HEK293T (cell line): Measurements from ENCODE around the gene ARPP19.

Source experiments
- BHLHE40 ChIP-seq: fragments of 450-650 bp; IDR thresholded peaks from 2 replicates; pipeline ENCODE4 v1.6.1; 2016; ENCODE audit warnings: mild to moderate bottlenecking, moderate library complexity, borderline replicate concordance
- ELF4 ChIP-seq: fragments of 450-650 bp; IDR thresholded peaks from 2 replicates; pipeline ENCODE4 v1.6.1; 2017; ENCODE audit warnings: antibody characterized with exemption
- FOXM1 ChIP-seq: fragments of 450-650 bp; IDR thresholded peaks from 2 replicates; pipeline ENCODE4 v1.6.1; 2017; ENCODE audit warnings: mild to moderate bottlenecking, borderline replicate concordance
- NFRKB ChIP-seq: fragments of 450-650 bp; IDR thresholded peaks from 2 replicates; pipeline ENCODE4 v1.6.1; 2016; ENCODE audit warnings: mild to moderate bottlenecking, moderate library complexity
- SP1 ChIP-seq: fragments of 450-650 bp; IDR thresholded peaks from 2 replicates; pipeline ENCODE4 v1.6.1; 2017
- ZNF384 ChIP-seq: fragments of 450-650 bp; IDR thresholded peaks from 2 replicates; pipeline ENCODE4 v1.6.1; 2016

- TF ChIP-seq SP1 (no peak), BHLHE40 (no peak), FOXM1 (no peak), ELF4 (no peak), NFRKB (no peak), ZNF384 (no peak)
Observed at GRCh38 chr15:52557274-52557641, 11.6 kb downstream of the ARPP19 start.
